Nephron (organoid): ENCODE results near the gene CBY2.

Experiments
- H3K27ac Mint-ChIP-seq, 3 experiments: 2 replicates each; pipeline ENCODE4 v1.8.0; 2020; ENCODE audit warnings: mixed read lengths in 3 of 3, mild to moderate bottlenecking in 2 of 3, moderate library complexity in 1 of 3
- H3K27me3 Mint-ChIP-seq: 2 replicates; pipeline ENCODE4 v1.8.0; 2021; ENCODE audit warnings: low read depth, mild to moderate bottlenecking, moderate library complexity, mixed read lengths
- H3K36me3 Mint-ChIP-seq: 2 replicates; pipeline ENCODE4 v1.8.0; 2020; ENCODE audit warnings: low read depth, mixed read lengths
- H3K4me1 Mint-ChIP-seq: 2 replicates; pipeline ENCODE4 v1.8.0; 2020; ENCODE audit warnings: mixed read lengths
- H3K4me3 Mint-ChIP-seq, 3 experiments: 2 replicates each; pipeline ENCODE4 v1.8.0; 2020; ENCODE audit warnings: mild to moderate bottlenecking in 3 of 3, mixed read lengths in 3 of 3, moderate library complexity in 2 of 3
- H3K9me3 Mint-ChIP-seq: 2 replicates; pipeline ENCODE4 v1.8.0; 2020; ENCODE audit warnings: mixed read lengths
- CTCF ChIP-seq, 3 experiments: fragments of 200-600 bp; sonication (generic); IDR thresholded peaks; one replicate each; pipeline ENCODE4 v1.5.0; 2021; ENCODE audit warnings: antibody characterized with exemption in 3 of 3; ENCODE audit not compliant: unreplicated experiment in 3 of 3

Gene CBY2

GRCh38 chr13:45688577-45688976, 13.5 kb upstream of the CBY2 start:
- Mint-ChIP-seq H3K36me3 (no peaks in the 10 kb centered on the region), H3K4me1 (peaks cover 6% of the 10 kb centered on the region), H3K4me3 (no peak overlapping the region), H3K9me3 (peaks cover 14% of the 10 kb centered on the region), H3K27me3 (peaks cover 12% of the 10 kb centered on the region), H3K27ac (no peak overlapping the region)
- no peak for TF ChIP-seq CTCF (IDR thresholded peaks at IDR 0.05; ENCODE audit: unreplicated experiment in 3 of 3)

GRCh38 chr13:45690636-45691035, 11.5 kb upstream of the CBY2 start:
- Mint-ChIP-seq H3K9me3 (peaks cover 14% of the 10 kb centered on the region), H3K4me1 (no peaks in the 10 kb centered on the region), H3K36me3 (no peaks in the 10 kb centered on the region), H3K27me3 (peaks cover 20% of the 10 kb centered on the region), H3K4me3 (no peak overlapping the region), H3K27ac (no peak overlapping the region)
- TF ChIP-seq CTCF (IDR thresholded peaks at IDR 0.05; ENCODE audit: unreplicated experiment in 3 of 3), result no peak

GRCh38 chr13:45691251-45691650, 10.9 kb upstream of the CBY2 start:
- Mint-ChIP-seq H3K27ac (no peak overlapping the region), H3K4me1 (no peaks in the 10 kb centered on the region), H3K27me3 (peaks cover 20% of the 10 kb centered on the region), H3K4me3 (no peak overlapping the region), H3K36me3 (no peaks in the 10 kb centered on the region), H3K9me3 (peaks cover 14% of the 10 kb centered on the region)
- no peak for TF ChIP-seq CTCF (IDR thresholded peaks at IDR 0.05; ENCODE audit: unreplicated experiment in 3 of 3)

- Mint-ChIP-seq H3K27me3 (peaks cover 20% of the 10 kb centered on the region), H3K27ac (no peak overlapping the region), H3K36me3 (no peaks in the 10 kb centered on the region), H3K9me3 (peaks cover 14% of the 10 kb centered on the region), H3K4me3 (no peak overlapping the region), H3K4me1 (no peaks in the 10 kb centered on the region)
- no peak for TF ChIP-seq CTCF (IDR thresholded peaks at IDR 0.05; ENCODE audit: unreplicated experiment in 3 of 3)
These were observed 10.5 kb upstream of the CBY2 start for GRCh38 chr13:45691667-45692066.

GRCh38 chr13:45695198-45695730, 6.9 kb upstream of the CBY2 start:
- Mint-ChIP-seq H3K27ac (no peak overlapping the region), H3K4me3 (no peak overlapping the region), H3K27me3 (peaks cover 16% of the 10 kb centered on the region), H3K9me3 (peaks cover 14% of the 10 kb centered on the region), H3K36me3 (no peaks in the 10 kb centered on the region), H3K4me1 (no peaks in the 10 kb centered on the region)
- no peak for TF ChIP-seq CTCF (IDR thresholded peaks at IDR 0.05; ENCODE audit: unreplicated experiment in 3 of 3)

- TF ChIP-seq CTCF (IDR thresholded peaks at IDR 0.05; ENCODE audit: unreplicated experiment in 3 of 3), result no peak
- H3K4me3 Mint-ChIP-seq, result no peak overlapping the region
- peaks cover 13% of the 10 kb centered on the region for H3K27me3 Mint-ChIP-seq
- no peaks in the 10 kb centered on the region for H3K36me3 Mint-ChIP-seq
- peaks cover 8% of the 10 kb centered on the region for H3K9me3 Mint-ChIP-seq
- H3K27ac Mint-ChIP-seq, result no peak overlapping the region
- H3K4me1 Mint-ChIP-seq, result no peaks in the 10 kb centered on the region
These were observed 5.4 kb upstream of the CBY2 start for GRCh38 chr13:45696610-45697226.
